HAP-1 (cell line): ENCODE measurements around the gene PRM3.
A peak's percentile ranks its signal among the peaks of the same experiment; 100 is the strongest.

Experiments used
- DNase-seq, 2 experiments: peaks; one replicate each; pipeline ENCODE4 v3.0.0-alpha.2; 2016 to 2020; ENCODE audit warnings: low spot score in 2 of 2
- H3K27me3 ChIP-seq: fragments of 250-450 bp; sonication (Bioruptor Pico); 2 replicates; pipeline ENCODE4 v1.5.1; 2020; ENCODE audit warnings: low read depth, mild to moderate bottlenecking, moderate library complexity
- H3K36me3 ChIP-seq: fragments of 250-450 bp; sonication (Bioruptor Pico); replicated peaks from 2 replicates; pipeline ENCODE4 v1.5.1; 2020; ENCODE audit warnings: mild to moderate bottlenecking
- H3K4me1 ChIP-seq: fragments of 250-450 bp; sonication (Bioruptor Pico); 2 replicates; pipeline ENCODE4 v1.5.1; 2020; ENCODE audit warnings: mild to moderate bottlenecking
- H3K4me3 ChIP-seq: fragments of 250-450 bp; sonication (Bioruptor Pico); 2 replicates; pipeline ENCODE4 v1.5.1; 2020; ENCODE audit warnings: mild to moderate bottlenecking, moderate library complexity
- H3K9me3 ChIP-seq: fragments of 250-450 bp; sonication (Bioruptor Pico); 2 replicates; pipeline ENCODE4 v1.5.1; 2020; ENCODE audit warnings: mild to moderate bottlenecking, moderate library complexity
- in situ Hi-C: fragments of 300-500 bp; cut with MboI; formaldehyde crosslinking; loops from 3 replicates; pipeline ENCODE4 v1.14.3; 2020; ENCODE audit warnings: low sequenced_read_pairs, inconsistent platforms, mixed read lengths

Gene PRM3

GRCh38 chr16:11241480-11242204 lies 31.8 kb downstream of the PRM3 start:
- no peaks in the 10 kb centered on the region for H3K36me3 ChIP-seq
- in situ Hi-C loops: no loop called here
- no peak overlapping the region for H3K4me3 ChIP-seq
- H3K9me3 ChIP-seq: no peaks in the 10 kb centered on the region
- no peak for DNase-seq
- H3K27me3 ChIP-seq: no peaks in the 10 kb centered on the region
- no peaks in the 10 kb centered on the region; the same call in 1 of the 2 replicates for H3K4me1 ChIP-seq

DNA sequence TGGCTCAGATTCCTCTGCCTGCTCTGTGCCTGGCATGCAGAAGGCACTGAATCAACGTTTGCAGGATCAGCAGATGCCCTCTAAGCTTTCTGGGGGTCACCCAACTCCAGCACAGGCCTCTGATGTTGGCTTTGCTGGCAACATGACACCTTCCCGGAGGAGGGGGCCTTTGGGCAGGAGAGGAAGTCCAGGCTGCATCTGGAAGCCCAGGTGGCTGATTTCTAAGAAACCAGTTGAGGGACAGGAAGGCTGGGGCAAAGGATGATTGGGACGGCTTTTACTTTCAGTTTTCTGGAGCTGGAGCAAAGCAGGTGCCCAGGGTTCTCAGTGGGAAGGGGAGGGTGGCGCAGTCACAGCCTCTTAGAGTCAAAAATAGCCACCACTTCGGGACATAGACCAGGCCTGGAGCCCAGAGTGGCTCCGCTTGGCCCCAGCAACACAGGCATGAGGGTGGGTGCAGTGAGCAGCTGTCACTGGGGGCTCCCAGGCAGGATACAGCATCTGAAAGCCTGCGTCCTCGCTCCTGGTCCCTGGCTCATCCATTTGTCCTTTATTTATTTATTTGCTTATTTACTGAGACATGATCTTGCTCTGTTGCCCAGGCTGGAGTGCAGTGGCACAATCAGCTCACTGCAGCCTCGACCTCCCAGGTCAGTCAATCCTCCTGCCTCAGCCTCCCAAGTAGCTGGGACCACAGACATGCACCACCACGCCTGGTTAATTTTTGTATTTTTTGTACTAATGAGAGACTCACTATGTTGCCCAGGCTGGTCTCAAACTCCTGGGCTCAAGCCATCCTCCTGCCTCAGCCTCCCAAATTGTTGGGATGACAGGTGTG lies 32.6 kb downstream of the PRM3 start:
- Histone ChIP-seq H3K4me3 (no peak overlapping the region), H3K9me3 (no peaks in the 10 kb centered on the region), H3K27me3 (no peaks in the 10 kb centered on the region), H3K36me3 (no peaks in the 10 kb centered on the region), H3K4me1 (no peaks in the 10 kb centered on the region; the same call in 1 of the 2 replicates)
- in situ Hi-C loops: no loop called here
- DNase-seq: no peak

GRCh38 chr16:11239644-11240632 lies 33.5 kb downstream of the PRM3 start:
- in situ Hi-C loops: no loop called here
- no peak for DNase-seq
- Histone ChIP-seq H3K9me3 (no peaks in the 10 kb centered on the region), H3K4me1 (no peaks in the 10 kb centered on the region; the same call in 1 of the 2 replicates), H3K4me3 (no peak overlapping the region), H3K27me3 (no peaks in the 10 kb centered on the region), H3K36me3 (no peaks in the 10 kb centered on the region)

DNA sequence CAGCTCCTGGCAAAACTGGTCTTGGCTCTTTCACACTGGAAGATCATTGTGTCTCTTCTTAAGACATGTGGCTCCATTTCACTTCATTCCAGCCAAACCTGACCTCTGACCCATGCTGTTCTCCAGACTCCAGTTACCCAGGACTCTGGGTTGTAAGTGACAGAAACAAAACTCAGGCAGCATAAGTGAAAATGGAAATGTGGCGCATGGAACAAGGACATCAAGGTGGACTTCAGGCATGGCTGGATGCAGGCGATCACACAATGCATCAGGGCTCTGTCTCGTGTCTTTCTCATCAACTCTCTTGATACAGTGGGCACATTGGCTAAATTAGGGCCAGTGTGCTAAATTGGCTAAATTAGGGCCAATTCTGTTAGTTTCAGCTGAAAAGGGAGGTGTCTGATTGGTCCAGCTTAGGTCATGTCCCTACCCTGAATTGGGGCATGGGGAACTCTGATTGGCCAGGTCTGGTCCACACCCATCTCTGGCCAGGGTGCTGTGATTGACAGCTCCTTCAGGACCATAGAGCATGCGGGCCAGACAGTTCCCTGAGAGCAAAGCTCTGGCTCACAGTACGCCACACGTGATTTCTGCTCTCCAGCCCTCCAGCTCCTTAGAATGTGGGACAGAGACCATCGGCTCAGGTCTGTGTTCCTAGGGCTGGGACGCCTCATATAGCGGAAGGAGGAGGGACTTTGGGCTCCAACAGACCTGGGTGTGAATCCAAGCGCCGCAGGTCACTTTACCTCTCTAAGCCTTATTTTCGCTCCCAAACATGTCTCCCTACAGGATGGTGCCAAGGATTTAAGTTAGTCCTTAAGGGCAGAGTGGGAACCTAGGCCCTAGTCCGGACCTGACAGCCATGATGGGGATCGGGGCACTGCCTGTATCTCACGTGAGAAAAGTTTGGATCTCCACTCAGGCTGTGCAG lies 34.9 kb downstream of the PRM3 start:
- Histone ChIP-seq H3K9me3 (no peaks in the 10 kb centered on the region), H3K27me3 (no peaks in the 10 kb centered on the region), H3K4me1 (no peaks in the 10 kb centered on the region), H3K36me3 (no peaks in the 10 kb centered on the region), H3K4me3 (no peak overlapping the region)
- peak in 1 of 2 experiments; percentile 25 for DNase-seq
- in situ Hi-C loops: no loop called here

GRCh38 chr16:11236461-11237254 lies 36.8 kb downstream of the PRM3 start:
- in situ Hi-C loops: no loop called here
- H3K4me3 ChIP-seq: no peak overlapping the region
- no peak for DNase-seq
- no peaks in the 10 kb centered on the region for H3K27me3 ChIP-seq
- H3K36me3 ChIP-seq: no peaks in the 10 kb centered on the region
- H3K4me1 ChIP-seq: no peaks in the 10 kb centered on the region
- H3K9me3 ChIP-seq: no peaks in the 10 kb centered on the region

- Histone ChIP-seq H3K9me3 (no peaks in the 10 kb centered on the region), H3K27me3 (no peaks in the 10 kb centered on the region), H3K36me3 (no peaks in the 10 kb centered on the region), H3K4me3 (no peak overlapping the region), H3K4me1 (no peaks in the 10 kb centered on the region)
- in situ Hi-C loops: no loop called here
- no peak for DNase-seq
Measured at GRCh38 chr16:11235703-11235991, 37.8 kb downstream of the PRM3 start.

GRCh38 chr16:11234884-11235702 lies 38.3 kb downstream of the PRM3 start:
- no peaks in the 10 kb centered on the region for H3K4me1 ChIP-seq
- no peak overlapping the region for H3K4me3 ChIP-seq
- no peaks in the 10 kb centered on the region for H3K36me3 ChIP-seq
- no peaks in the 10 kb centered on the region for H3K27me3 ChIP-seq
- no peaks in the 10 kb centered on the region for H3K9me3 ChIP-seq
- in situ Hi-C loops: no loop called here
- no peak for DNase-seq

- H3K4me1 ChIP-seq: no peaks in the 10 kb centered on the region
- no peaks in the 10 kb centered on the region for H3K9me3 ChIP-seq
- no peak for DNase-seq
- H3K27me3 ChIP-seq: no peaks in the 10 kb centered on the region
- H3K36me3 ChIP-seq: no peaks in the 10 kb centered on the region
- in situ Hi-C loops: no loop called here
- H3K4me3 ChIP-seq: no peak overlapping the region
Measured at GRCh38 chr16:11233727-11234376, 39.6 kb downstream of the PRM3 start.

DNA sequence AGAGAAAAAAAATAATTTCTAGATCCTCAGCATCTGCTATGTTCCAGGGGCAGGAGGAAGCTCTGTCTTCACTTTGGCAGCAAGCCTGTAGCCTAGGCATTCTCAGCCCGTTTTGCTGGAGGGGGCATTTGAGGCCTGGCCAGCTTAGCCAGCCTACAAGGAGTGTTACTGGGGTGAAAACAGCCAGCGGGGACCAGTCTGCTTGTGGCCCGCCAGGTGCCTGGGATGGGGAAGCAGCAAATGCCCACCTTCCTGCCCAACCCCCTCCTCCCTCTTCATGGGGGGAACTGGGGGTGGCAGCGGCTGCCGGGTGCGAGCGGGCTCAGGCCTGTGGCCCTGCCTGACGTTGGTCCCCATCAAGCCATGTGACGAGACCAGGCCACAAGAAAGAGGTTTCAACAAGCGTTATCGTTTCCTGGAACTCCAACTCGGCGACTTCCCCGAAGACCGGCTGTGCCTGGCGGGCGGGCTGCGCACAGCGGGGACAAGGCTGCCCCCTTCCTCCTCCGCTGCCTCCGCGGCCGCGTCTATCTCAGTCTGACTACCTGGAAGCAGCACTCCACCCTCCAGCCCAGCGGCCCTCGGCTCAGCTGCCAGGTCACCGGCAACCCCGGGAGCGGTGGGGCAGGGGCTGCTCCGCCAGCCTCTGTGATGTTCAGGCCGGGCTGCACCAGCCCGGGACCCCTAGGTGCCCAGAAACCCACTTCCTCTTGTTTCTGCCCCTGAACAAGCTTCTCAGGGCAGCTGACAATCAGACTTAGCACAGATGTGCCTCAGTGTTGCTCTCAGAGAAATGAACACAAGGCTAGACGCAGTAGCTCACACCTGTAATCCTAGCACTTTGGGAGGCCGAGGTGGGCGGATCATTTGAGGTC lies 40.3 kb downstream of the PRM3 start:
- H3K4me1 ChIP-seq: no peaks in the 10 kb centered on the region
- no peak overlapping the region for H3K4me3 ChIP-seq
- DNase-seq: no peak
- H3K27me3 ChIP-seq: no peaks in the 10 kb centered on the region
- no peaks in the 10 kb centered on the region for H3K36me3 ChIP-seq
- in situ Hi-C loops: no loop called here
- no peaks in the 10 kb centered on the region for H3K9me3 ChIP-seq

- no peak for DNase-seq
- no peaks in the 10 kb centered on the region for H3K36me3 ChIP-seq
- H3K27me3 ChIP-seq: no peaks in the 10 kb centered on the region
- no peaks in the 10 kb centered on the region for H3K9me3 ChIP-seq
- in situ Hi-C loops: no loop called here
- no peak overlapping the region for H3K4me3 ChIP-seq
- H3K4me1 ChIP-seq: no peaks in the 10 kb centered on the region
Measured at GRCh38 chr16:11232302-11232851, 41.1 kb downstream of the PRM3 start.
